BLaER1 (cell line): ENCODE results near the gene MAGED2.
"Not testable (repeated sequence)": the region's sequence is repeated elsewhere in the genome, so short reads cannot be mapped to it uniquely, and the experiment has no call there.

Experiments
- H3K27ac ChIP-seq: shearing (Covaris generic); formaldehyde crosslinking; 2 replicates; pipeline ENCODE4 v1.8.1; 2022
- H3K27me3 ChIP-seq: shearing (Covaris generic); formaldehyde crosslinking; 2 replicates; pipeline ENCODE4 v1.8.1; 2022
- H3K36me3 ChIP-seq: shearing (Covaris generic); formaldehyde crosslinking; 2 replicates; pipeline ENCODE4 v1.8.1; 2022
- H3K4me1 ChIP-seq: shearing (Covaris generic); formaldehyde crosslinking; 2 replicates; pipeline ENCODE4 v1.8.1; 2022
- H3K4me2 ChIP-seq: shearing (Covaris generic); formaldehyde crosslinking; 2 replicates; pipeline ENCODE4 v1.8.1; 2022
- H3K4me3 ChIP-seq: shearing (Covaris generic); formaldehyde crosslinking; 2 replicates; pipeline ENCODE4 v1.8.1; 2022
- H3K9ac ChIP-seq: shearing (Covaris generic); formaldehyde crosslinking; 2 replicates; pipeline ENCODE4 v1.8.1; 2022
- H3K9me3 ChIP-seq: shearing (Covaris generic); formaldehyde crosslinking; 2 replicates; pipeline ENCODE4 v1.8.1; 2022
- H4K20me1 ChIP-seq: shearing (Covaris generic); formaldehyde crosslinking; 2 replicates; pipeline ENCODE4 v1.8.1; 2022
- Cebpa-rat ChIP-seq: shearing (Covaris generic); IDR thresholded peaks from 2 replicates; pipeline ENCODE4 v1.8.1; 2022

Gene MAGED2

DNA sequence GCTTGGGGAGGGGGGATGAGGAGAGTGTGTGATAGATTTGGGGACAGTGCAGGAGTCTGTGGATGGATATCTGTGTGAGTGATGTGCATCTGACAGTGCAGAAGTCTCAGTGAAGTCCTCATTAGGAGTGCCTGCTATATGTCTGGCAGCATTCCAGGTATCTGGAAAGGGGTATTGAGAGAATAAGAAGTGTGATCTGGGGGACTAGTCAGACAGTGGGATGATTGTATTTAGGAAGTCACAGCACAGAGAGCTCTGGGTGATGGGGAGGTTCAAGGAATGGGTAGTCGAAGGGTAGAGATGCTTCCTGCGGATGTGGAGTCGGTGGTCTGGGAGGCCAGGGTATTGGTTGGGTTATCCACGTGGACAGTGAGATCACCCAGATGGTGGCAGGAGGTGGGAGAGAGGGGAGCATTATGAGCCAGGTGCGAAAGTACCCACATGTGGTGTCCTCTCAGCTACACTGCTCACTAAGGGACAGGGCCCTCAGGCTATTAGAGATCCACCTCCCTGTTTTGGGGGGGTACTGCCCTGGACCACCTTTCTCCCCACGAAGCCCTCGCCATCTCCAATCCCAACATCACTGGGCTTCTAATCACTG lies 9.8 kb downstream of the MAGED2 start:
- no peaks in the 10 kb centered on the region for H3K9me3 ChIP-seq
- no peaks in the 10 kb centered on the region; the same call in 1 of the 2 replicates for H4K20me1 ChIP-seq
- no peaks in the 10 kb centered on the region for H3K4me1 ChIP-seq
- TF ChIP-seq Cebpa-rat: no peak
- H3K27ac ChIP-seq: no peak overlapping the region
- H3K36me3 ChIP-seq: peaks cover 36% of the 10 kb centered on the region
- H3K4me2 ChIP-seq: no peak overlapping the region
- H3K4me3 ChIP-seq: no peak overlapping the region
- peaks cover 67% of the 10 kb centered on the region for H3K27me3 ChIP-seq
- H3K9ac ChIP-seq: no peak overlapping the region

DNA sequence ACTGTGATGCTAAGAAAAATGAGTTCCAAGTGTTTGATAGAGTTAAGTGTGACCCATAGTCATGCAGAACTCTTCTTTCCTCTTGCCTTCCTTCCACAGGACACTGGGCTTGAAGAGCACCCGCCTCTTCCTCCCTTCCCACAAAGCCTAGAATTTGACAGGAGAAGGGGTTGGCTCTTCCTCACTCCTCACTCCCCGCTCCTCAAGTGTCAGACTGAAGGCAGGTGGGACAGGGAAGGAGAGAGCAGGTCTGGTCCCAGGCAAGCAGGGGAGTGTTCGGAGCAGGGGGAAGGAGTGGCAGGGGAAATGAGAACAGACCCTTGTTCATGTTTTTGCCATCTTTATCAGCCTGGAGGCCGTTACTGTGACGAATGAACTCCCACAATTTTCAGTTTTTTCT lies 10.7 kb downstream of the MAGED2 start:
- H3K27me3 ChIP-seq: peaks cover 58% of the 10 kb centered on the region
- no peak overlapping the region for H3K4me3 ChIP-seq
- no peak overlapping the region for H3K9ac ChIP-seq
- H3K4me2 ChIP-seq: no peak overlapping the region
- TF ChIP-seq Cebpa-rat: no peak
- no peak overlapping the region for H3K27ac ChIP-seq
- H3K9me3 ChIP-seq: no peaks in the 10 kb centered on the region
- H3K36me3 ChIP-seq: peaks cover 27% of the 10 kb centered on the region
- no peaks in the 10 kb centered on the region for H3K4me1 ChIP-seq
- no peaks in the 10 kb centered on the region; the same call in 1 of the 2 replicates for H4K20me1 ChIP-seq

DNA sequence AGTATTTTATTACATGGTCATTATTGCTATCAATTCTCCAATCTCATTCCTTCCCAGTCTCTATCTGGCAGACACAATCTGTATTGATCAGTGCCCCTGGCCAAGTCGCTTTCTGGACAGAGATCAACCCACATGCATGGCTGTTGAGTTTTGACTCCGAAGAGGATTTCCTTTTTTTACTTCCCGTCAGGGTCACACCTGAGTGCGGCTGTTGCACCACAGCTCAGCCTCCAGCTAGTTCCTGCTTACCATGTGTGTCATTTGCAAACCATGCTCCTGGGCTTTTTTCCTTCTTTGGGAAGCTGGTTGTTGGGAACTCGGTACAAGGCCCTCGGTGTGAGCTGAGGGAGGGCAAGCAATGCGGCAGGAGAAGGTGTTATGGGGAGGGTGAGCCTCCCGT lies 11.7 kb downstream of the MAGED2 start:
- Histone ChIP-seq H3K9ac (no peak overlapping the region), H3K4me1 (no peaks in the 10 kb centered on the region), H3K36me3 (peaks cover 18% of the 10 kb centered on the region), H4K20me1 (no peaks in the 10 kb centered on the region; the same call in 1 of the 2 replicates), H3K27ac (no peak overlapping the region), H3K4me2 (no peak overlapping the region), H3K4me3 (no peak overlapping the region), H3K27me3 (peaks cover 48% of the 10 kb centered on the region), H3K9me3 (no peaks in the 10 kb centered on the region)
- TF ChIP-seq Cebpa-rat: no peak

DNA sequence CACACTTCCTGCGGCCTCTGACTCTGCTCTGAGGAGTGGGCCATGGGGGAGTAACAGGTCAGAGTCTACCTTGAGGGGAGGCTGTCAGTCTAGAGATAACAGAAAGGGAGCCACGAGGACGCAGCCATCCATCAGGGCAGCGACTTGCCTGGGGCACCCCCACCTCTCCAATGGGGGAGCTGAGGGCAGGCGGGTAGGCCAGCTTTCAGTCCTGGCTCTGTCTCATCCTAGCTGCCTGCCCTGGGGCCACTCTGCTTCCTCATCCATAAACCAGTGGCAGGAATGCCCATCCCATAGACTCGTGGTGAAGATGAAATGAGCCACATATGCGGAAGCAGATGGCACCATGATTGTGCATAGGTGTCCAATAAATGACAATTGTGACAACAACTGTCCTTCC lies 13.2 kb downstream of the MAGED2 start:
- no peak for TF ChIP-seq Cebpa-rat
- no peaks in the 10 kb centered on the region; the same call in 1 of the 2 replicates for H4K20me1 ChIP-seq
- no peak overlapping the region for H3K4me3 ChIP-seq

DNA sequence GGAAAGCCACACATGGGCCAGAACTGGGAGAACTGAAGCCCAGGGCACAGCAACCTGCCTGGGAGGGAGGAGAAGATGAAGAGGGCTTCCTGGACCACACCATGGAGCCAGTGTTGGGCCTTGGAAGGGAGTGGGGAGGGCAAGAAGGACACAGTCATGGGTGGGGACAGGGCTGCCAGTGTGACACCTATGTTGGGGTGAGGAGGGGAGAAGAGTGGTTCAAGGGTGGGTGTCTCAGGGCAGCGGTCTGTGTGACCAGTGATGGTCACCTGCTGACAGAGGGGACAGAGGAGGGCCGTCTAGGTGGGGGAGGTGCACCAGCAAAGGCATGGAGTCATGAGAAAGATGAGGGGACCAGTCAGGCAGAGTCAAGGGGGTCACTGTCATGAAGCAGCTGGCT lies 13.8 kb downstream of the MAGED2 start:
- Histone ChIP-seq H3K36me3 (no peaks in the 10 kb centered on the region), H3K4me3 (no peak overlapping the region), H3K9me3 (no peaks in the 10 kb centered on the region), H3K9ac (no peak overlapping the region), H4K20me1 (no peaks in the 10 kb centered on the region; the same call in 1 of the 2 replicates), H3K27ac (no peak overlapping the region), H3K4me1 (no peaks in the 10 kb centered on the region), H3K27me3 (peaks cover 30% of the 10 kb centered on the region), H3K4me2 (no peak overlapping the region)
- no peak for TF ChIP-seq Cebpa-rat

More for the DNA sequence above, 13.2 kb downstream of the MAGED2 start:
- no peak overlapping the region for H3K4me2 ChIP-seq
- H3K9ac ChIP-seq: no peak overlapping the region
- H3K27ac ChIP-seq: no peak overlapping the region
- H3K4me1 ChIP-seq: no peaks in the 10 kb centered on the region
- peaks cover 2% of the 10 kb centered on the region for H3K36me3 ChIP-seq
- peaks cover 36% of the 10 kb centered on the region for H3K27me3 ChIP-seq
- no peaks in the 10 kb centered on the region for H3K9me3 ChIP-seq

DNA sequence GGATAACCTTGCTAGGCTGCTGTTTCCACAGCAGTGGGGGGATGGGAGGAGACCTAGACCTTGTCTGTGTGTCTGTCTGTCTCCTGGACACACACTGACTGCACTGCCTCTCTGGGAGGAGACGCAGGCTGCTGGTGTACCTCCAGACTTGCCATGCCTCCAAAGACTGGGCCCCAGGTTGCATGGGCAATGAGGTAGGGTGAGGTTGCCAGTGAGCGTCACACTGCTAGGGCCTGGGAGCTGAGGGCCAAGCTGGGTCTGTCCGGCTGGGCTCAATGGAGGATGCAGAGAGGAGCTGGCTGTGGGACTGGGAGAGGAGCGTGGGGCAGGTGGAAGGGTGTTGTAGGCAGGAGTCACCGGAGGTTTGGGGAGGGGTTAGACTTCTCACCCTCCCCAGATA lies 16.6 kb downstream of the MAGED2 start:
- peaks cover 21% of the 10 kb centered on the region for H3K27me3 ChIP-seq

DNA sequence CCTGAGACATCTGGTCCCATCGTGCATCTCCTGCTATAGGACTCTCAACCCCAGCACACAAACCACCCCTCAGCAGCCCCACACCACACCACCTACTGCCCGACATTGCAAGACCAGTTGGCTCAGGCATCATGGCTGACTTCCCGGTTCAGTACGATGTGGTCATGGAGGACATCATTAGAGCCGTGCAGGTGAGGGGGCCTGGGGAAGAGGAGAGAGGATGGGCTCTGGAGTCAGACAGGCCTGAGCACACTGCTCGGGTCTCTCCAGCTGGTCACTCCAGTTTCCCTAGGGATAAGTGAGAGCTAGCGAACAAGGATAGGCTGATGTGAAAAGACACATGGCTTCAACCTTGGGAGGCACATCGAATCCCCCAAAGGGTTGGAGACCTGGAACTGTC lies 17.2 kb downstream of the MAGED2 start:
- no peak for TF ChIP-seq Cebpa-rat
- H3K9ac ChIP-seq: no peak overlapping the region

More for the DNA sequence above, 16.6 kb downstream of the MAGED2 start:
- H3K36me3 ChIP-seq: no peaks in the 10 kb centered on the region
- no peak overlapping the region for H3K4me2 ChIP-seq
- H4K20me1 ChIP-seq: no peaks in the 10 kb centered on the region
- peaks cover 6% of the 10 kb centered on the region; the same call in 1 of the 2 replicates for H3K9me3 ChIP-seq
- H3K4me3 ChIP-seq: no peak overlapping the region
- H3K9ac ChIP-seq: no peak overlapping the region
- H3K27ac ChIP-seq: no peak overlapping the region
- no peaks in the 10 kb centered on the region for H3K4me1 ChIP-seq
- no peak for TF ChIP-seq Cebpa-rat

DNA sequence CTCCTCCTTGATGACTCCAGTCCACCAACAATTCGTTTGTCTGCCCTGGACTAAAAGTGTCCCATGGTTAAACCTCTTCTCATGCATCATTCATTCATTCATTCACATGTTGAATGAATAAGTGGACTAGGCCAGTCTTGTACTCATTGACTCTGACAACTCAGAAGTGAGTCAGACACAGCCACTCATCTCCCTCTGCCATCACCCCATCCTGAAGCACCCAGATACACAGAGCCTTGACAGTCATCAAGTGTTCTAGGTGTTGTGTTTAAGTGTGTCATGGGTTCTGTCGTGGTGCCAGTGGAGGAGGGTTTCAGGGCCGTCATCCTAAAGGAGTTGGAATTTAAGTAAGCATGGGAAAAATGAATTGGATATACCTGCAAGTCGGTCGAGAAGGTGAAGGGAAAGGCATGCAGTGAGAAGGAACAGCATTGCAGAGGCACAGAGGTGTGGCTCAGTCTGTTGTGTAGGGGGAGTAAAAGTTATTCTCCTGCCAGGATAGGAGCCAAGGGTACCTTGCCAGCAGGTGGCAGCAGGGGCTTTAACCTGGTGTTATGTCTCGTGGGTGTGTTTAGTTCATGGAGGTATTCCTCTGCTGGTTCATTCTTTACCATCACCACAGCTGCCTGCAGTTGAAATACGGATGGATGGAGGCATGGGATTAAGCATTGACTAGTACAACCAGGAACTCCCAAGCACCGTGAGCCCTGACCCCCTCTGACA lies 18.3 kb downstream of the MAGED2 start:
- Histone ChIP-seq H3K27me3 (0 out of 2 replicates have a peak, but pooled peaks cover 19% of the 10 kb centered on the region), H3K4me1 (no peaks in the 10 kb centered on the region), H3K4me3 (no peak overlapping the region), H4K20me1 (no peaks in the 10 kb centered on the region), H3K36me3 (no peaks in the 10 kb centered on the region), H3K4me2 (no peak overlapping the region), H3K9ac (no peak overlapping the region), H3K27ac (no peak overlapping the region), H3K9me3 (peaks cover 6% of the 10 kb centered on the region; the same call in 1 of the 2 replicates)
- no peak for TF ChIP-seq Cebpa-rat

More for the DNA sequence above, 17.2 kb downstream of the MAGED2 start:
- Histone ChIP-seq H3K27ac (no peak overlapping the region), H3K9me3 (peaks cover 6% of the 10 kb centered on the region; the same call in 1 of the 2 replicates), H3K4me3 (no peak overlapping the region), H3K36me3 (no peaks in the 10 kb centered on the region), H4K20me1 (no peaks in the 10 kb centered on the region), H3K4me1 (no peaks in the 10 kb centered on the region), H3K27me3 (0 out of 2 replicates have a peak, but pooled peaks cover 19% of the 10 kb centered on the region), H3K4me2 (no peak overlapping the region)

DNA sequence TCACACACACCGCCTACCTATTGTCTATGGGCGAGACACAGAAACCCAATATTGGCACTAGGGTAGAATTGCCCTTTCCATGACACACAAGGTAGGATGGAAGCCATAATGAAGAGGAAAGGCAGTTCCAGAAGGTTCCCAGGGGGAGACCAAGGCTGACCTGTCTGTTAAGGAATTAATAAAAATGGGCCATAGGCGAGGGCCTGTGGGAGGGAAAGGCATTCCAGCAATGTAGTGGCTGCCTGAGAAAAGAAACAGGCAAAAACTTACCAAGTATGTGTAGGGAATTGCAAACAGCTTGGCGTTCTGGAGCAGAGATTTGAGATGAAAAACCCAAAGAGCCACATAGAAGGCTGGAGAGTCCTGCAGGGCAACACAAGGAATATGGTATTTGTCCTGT lies 19.1 kb downstream of the MAGED2 start:
- Histone ChIP-seq H3K27me3 (peaks cover 24% of the 10 kb centered on the region; the same call in 1 of the 2 replicates), H3K27ac (no peak overlapping the region)

DNA sequence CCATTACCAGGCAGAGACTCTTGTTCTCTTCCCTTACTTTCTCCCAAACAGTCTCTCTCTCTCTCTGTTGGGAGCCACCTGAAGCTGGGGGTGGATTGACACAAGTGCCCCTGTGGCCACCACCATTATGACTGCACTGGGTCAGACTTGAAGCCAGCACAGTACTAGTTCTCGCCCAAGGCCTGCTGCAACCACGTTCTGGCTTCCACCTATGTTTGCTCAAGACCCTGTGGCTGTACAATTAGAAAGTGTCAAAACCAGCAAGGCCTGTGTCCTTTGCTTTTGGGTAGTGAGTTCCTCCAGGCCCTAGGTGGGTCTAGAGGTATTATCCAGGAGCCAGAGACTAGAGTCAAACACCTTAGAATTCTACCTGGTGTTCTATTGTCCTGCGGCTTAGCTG lies 31.0 kb downstream of the MAGED2 start:
- Histone ChIP-seq H3K9me3 (peaks cover 4% of the 10 kb centered on the region), H3K4me2 (no peak overlapping the region), H3K36me3 (no peaks in the 10 kb centered on the region), H3K27me3 (peaks cover 65% of the 10 kb centered on the region), H3K27ac (no peak overlapping the region), H4K20me1 (no peaks in the 10 kb centered on the region), H3K9ac (no peak overlapping the region), H3K4me1 (no peaks in the 10 kb centered on the region), H3K4me3 (no peak overlapping the region)
- no peak for TF ChIP-seq Cebpa-rat

More for the DNA sequence above, 19.1 kb downstream of the MAGED2 start:
- Histone ChIP-seq H3K9ac (no peak overlapping the region), H3K4me2 (no peak overlapping the region), H3K4me1 (no peaks in the 10 kb centered on the region), H3K4me3 (no peak overlapping the region), H3K36me3 (no peaks in the 10 kb centered on the region), H4K20me1 (no peaks in the 10 kb centered on the region), H3K9me3 (peaks cover 6% of the 10 kb centered on the region; the same call in 1 of the 2 replicates)
- no peak for TF ChIP-seq Cebpa-rat

DNA sequence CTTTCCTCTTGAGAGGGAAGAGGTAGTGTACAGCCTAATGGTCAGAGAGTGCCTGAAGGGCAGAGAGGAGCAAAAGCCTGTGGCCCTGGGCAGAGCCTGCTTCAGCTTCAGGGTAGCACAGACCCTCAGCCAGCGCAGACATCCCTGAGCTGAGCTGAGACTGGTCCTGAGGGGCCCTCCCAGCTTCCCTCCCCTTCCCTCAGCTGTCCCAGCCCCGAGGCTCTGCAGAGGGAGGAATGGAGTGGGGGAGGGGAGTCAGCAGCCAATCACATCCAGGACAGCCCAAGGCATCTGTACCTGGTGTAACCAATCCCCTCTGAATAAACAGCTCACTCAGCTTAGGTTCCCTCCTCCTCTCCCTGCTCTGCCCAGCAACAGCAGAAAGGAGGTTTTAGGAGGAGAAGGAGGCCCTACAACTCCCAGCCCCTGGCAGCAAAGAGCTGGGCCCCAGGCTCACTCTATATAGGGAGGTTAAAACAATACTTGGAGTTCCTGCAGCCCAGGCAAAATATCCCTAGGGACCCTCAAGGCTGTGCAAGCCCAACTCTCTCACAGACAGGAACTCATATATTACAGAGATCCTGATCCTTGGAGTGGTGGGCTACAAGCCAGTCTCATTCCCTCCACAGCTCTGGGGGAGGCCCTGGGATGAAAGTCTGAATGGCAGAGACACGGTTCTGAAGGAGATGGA lies 33.8 kb downstream of the MAGED2 start:
- H3K9ac ChIP-seq, H3K4me3 ChIP-seq, H4K20me1 ChIP-seq, H3K4me1 ChIP-seq, H3K36me3 ChIP-seq, H3K9me3 ChIP-seq, H3K4me2 ChIP-seq, H3K27ac ChIP-seq: not testable (repeated sequence)
- peaks cover 55% of the 10 kb centered on the region for H3K27me3 ChIP-seq
